Measurements from ENCODE around the gene TDRD7. TPM values are rescaled to one million over a fixed set of nuclear protein-coding genes. Genes with fewer than 3 reads are reported as not detected.

TDRD7 gene
- total and polyA plus RNA-seq, 9 of the 15 experiments (the other 6 are each of a cell fraction or from before 2014, with no cell fraction given): 2.2 to 7.7 (median 5.2) TPM

GRCh38 chr9:97395745-97396144 is 16.2 kb upstream of the TDRD7 start:
- no TSS peak for BruUV-seq (replicated peaks)
- Histone ChIP-seq H3K9ac (ENCODE audit: insufficient read depth in 1 of 2, low read depth in 2 of 2, low read length in 2 of 2) (no peak overlapping the region), H3K4me2 (ENCODE audit: insufficient read depth, low read length) (no peak overlapping the region), H3K79me2 (ENCODE audit: control insufficient read depth, insufficient read depth, low read length) (no peaks in the 10 kb centered on the region), H3K27ac (ENCODE audit: extremely low read depth, low read depth, low read length) (no peak overlapping the region), H4K20me1 (replicated peaks; ENCODE audit: control insufficient read depth, insufficient read depth, low read length) (no peaks in the 10 kb centered on the region), H3K4me3 (no peak overlapping the region), H3K9me1 (ENCODE audit: control insufficient read depth, insufficient read depth, low read length) (no peaks in the 10 kb centered on the region), H3K27me3 (ENCODE audit: control insufficient read depth in 2 of 2, insufficient read depth in 2 of 2, low read length in 2 of 2) (peaks cover 11 to 25% of the 10 kb centered on the region in 2 experiments), H2AFZ (ENCODE audit: low read depth, low read length) (no peak overlapping the region), H3K36me3 (ENCODE audit: control insufficient read depth, insufficient read depth, low read length) (no peaks in the 10 kb centered on the region), H3K9me3 (replicated peaks; ENCODE audit: control insufficient read depth, insufficient read depth, low read depth, low read length) (no peaks in the 10 kb centered on the region), H3K4me1 (replicated peaks in 1 of 2; ENCODE audit: control insufficient read depth in 2 of 2, insufficient read depth in 2 of 2, low read length in 2 of 2) (no peaks in the 10 kb centered on the region)
- FAIRE-seq (no peak), DNase-seq (ENCODE audit: extremely low read depth in 1 of 4, low spot score in 3 of 4) (no peak), ATAC-seq (no peak)
- WGBS (ENCODE audit: insufficient coverage, low coverage, missing lambda C conversion rate): 4% methylated on average over 5 of the region's 5 CpGs
- intact Hi-C loops (cut with micrococcal nuclease) (loop anchor here (5.0 kb wide), 1 partner anchor 538 kb away; no protein-coding TSS in a partner anchor), in situ Hi-C loops (cut with MboI) (no loop called here)
- CTCF ChIA-PET (ENCODE audit: low intra/inter-chr PET ratio): no interaction called here
- POLR2A ChIA-PET: no interaction called here
- TF ChIP-seq HOMEZ (CRISPR knock-in tag; IDR thresholded peaks at IDR 0.05) (no peak), MED1 (CRISPR knock-in tag; IDR thresholded peaks at IDR 0.05; ENCODE audit: borderline replicate concordance) (no peak), SMARCA4 (IDR thresholded peaks at IDR 0.05) (no peak), ZSCAN32 (CRISPR knock-in tag; IDR thresholded peaks at IDR 0.05) (no peak), ETS2 (tag; IDR thresholded peaks at IDR 0.05; ENCODE audit: borderline replicate concordance, poor library complexity, severe bottlenecking) (no peak), ZNF445 (CRISPR knock-in tag; IDR thresholded peaks at IDR 0.05; ENCODE audit: low read depth) (no peak), YY1 (IDR thresholded peaks at IDR 0.05; ENCODE audit: borderline replicate concordance in 1 of 3, control insufficient read depth in 1 of 3, extremely low read depth in 1 of 3, insufficient read depth in 3 of 3, insufficient read length in 1 of 3, insufficient replicate concordance in 2 of 3, low read depth in 1 of 3, low read length in 2 of 3) (no peak), RREB1 (CRISPR knock-in tag; IDR thresholded peaks at IDR 0.05) (no peak), RAD51 (IDR thresholded peaks at IDR 0.05; ENCODE audit: borderline replicate concordance, low read depth) (no peak), CC2D1A (IDR thresholded peaks at IDR 0.05) (no peak), PHF8 (IDR thresholded peaks at IDR 0.05; ENCODE audit: borderline replicate concordance, low read length) (no peak), PHB (CRISPR knock-in tag; IDR thresholded peaks at IDR 0.05) (no peak), E2F6 (IDR thresholded peaks at IDR 0.05; ENCODE audit: borderline replicate concordance in 1 of 2, extremely low read depth in 1 of 2, insufficient read depth in 1 of 2, insufficient read length in 1 of 2, low read depth in 1 of 2, low read length in 1 of 2, poor library complexity in 1 of 2, severe bottlenecking in 1 of 2) (no peak), ZNF717 (CRISPR knock-in tag; IDR thresholded peaks at IDR 0.05) (no peak)

Data from K562 (cell line).